ENCODE data around the gene CA10. TPM values are rescaled to one million over a fixed set of nuclear protein-coding genes. Genes with fewer than 3 reads are reported as not detected.

Gene CA10
- total RNA-seq, 2 donors from 2014 or later, result 0.15 to 0.96 TPM

DNA sequence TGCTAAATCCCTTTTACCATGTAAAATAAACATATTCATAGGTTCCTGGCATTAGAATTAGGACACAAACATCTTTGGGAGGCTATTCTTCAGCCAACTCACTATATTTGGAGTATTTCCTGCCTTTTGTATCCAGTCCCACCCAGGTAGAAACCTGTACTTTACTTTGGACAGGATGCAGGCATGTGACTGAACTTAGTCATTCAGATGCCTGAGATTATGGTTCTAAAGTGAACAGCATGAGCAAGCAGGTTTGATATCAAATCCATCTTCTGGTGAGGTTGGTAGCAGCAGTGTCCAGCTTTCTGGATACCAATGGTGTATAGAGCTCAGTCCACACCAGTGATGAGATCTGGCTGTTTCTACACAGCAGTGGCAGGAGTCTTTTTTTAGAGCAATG lies 20.2 kb downstream of the CA10 start:
- DNase-seq (no peak), ATAC-seq (no peak)
- H3K9me3 ChIP-seq (ENCODE audit: control insufficient read depth, low read length, poor library complexity, severe bottlenecking), result peaks cover 2% of the 10 kb centered on the region
- peaks cover 13% of the 10 kb centered on the region for H3K27me3 Mint-ChIP-seq
- no peaks in the 10 kb centered on the region for H3K4me1 Mint-ChIP-seq
- H3K36me3 Mint-ChIP-seq (ENCODE audit: low read depth), result no peaks in the 10 kb centered on the region
- no peak overlapping the region for H3K4me3 Mint-ChIP-seq
- no peak overlapping the region for H3K27ac Mint-ChIP-seq

DNA sequence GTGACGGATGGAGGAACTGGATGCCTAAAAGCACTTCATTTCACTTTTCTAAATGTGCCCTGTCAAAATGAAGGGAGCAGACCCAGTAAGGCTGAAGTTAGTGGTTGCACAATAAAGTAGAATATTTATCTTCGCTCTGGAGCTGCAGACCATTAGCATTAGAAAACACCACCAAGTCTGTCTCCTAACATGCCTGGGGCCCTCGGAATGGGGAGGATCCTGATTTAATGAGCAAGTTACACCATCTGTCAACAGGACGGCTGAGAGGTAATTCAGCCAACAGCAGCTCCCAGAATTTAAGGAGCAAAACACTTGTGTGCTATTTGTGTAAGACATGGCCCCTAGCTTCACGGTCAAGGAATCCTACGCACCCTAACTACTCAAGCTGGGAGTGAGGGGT lies 22.3 kb downstream of the CA10 start:
- Mint-ChIP-seq H3K4me1 (no peaks in the 10 kb centered on the region), H3K36me3 (ENCODE audit: low read depth) (no peaks in the 10 kb centered on the region), H3K27me3 (peaks cover 19% of the 10 kb centered on the region), H3K27ac (no peak overlapping the region), H3K4me3 (no peak overlapping the region)
- peaks cover 2% of the 10 kb centered on the region for H3K9me3 ChIP-seq (ENCODE audit: control insufficient read depth, low read length, poor library complexity, severe bottlenecking)
- DNase-seq (no peak), ATAC-seq (no peak)

DNA sequence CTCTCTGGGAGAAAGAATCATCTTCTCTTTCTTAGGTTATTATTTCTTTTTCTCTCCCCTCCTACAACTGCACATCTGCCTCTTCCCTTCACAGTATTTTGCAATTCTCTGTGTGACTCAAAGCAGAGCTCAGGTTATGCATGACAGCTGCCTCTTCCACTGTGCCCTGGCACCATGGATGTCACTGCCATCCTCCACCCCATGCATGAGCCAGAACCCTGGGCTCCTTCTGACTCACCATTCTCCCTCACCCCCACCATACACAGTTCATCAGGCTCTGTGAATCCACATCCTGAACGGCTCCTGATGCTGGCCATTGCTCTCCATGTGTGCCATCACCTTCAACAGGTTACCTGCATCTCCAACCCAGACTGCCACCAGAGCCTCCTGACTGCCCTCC lies 23.9 kb downstream of the CA10 start:
- H3K4me1 Mint-ChIP-seq, result no peaks in the 10 kb centered on the region
- no peak for ATAC-seq

DNA sequence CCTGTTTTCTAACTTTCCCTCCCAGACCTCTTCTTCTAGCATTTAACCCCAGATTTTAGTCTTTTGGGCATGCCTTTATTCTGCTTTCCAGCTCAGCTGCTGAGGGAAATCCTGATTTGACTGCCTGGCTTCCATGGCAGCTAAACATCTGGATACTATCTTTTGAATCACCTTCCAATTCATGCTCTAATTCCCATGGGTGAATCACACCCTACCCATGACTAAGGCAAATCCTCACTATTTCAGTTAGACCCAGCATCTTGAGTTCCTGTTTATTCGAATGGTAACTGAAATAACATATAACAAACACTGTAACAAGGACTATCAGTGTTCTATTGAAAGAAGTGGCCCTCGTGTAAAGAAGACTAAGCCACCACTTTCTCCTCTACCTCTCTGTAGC lies 29.8 kb downstream of the CA10 start:
- Mint-ChIP-seq H3K4me1 (peaks cover 3% of the 10 kb centered on the region), H3K27me3 (peaks cover 35% of the 10 kb centered on the region), H3K36me3 (ENCODE audit: low read depth) (peaks cover 2% of the 10 kb centered on the region), H3K27ac (no peak overlapping the region), H3K4me3 (no peak overlapping the region)
- H3K9me3 ChIP-seq (ENCODE audit: control insufficient read depth, low read length, poor library complexity, severe bottlenecking), result no peaks in the 10 kb centered on the region
- ATAC-seq, result no peak
- DNase-seq, result no peak

More for the DNA sequence above, 23.9 kb downstream of the CA10 start:
- DNase-seq, result no peak
- Mint-ChIP-seq H3K27me3 (peaks cover 19% of the 10 kb centered on the region), H3K27ac (no peak overlapping the region), H3K4me3 (no peak overlapping the region), H3K36me3 (ENCODE audit: low read depth) (peaks cover under 1% of the 10 kb centered on the region)
- peaks cover 2% of the 10 kb centered on the region for H3K9me3 ChIP-seq (ENCODE audit: control insufficient read depth, low read length, poor library complexity, severe bottlenecking)

DNA sequence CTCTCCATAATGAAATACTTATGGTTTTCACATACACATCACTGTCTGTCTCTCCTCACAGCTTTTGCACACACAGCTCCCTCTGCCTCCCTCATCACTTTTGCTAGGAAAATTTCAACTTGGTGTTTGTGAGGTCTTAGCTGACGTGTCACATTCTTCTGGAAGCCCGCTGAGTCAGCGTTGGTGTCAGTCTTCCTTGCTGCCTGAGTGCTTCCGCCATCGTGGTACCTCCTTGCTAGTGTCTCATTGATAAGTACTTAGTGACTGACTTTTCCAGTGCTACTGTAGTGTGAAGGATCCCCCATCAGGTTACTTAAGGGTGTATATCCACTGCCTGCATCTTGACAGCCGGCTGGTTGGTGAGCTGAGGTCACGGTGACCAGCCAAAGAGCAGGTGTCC lies 33.5 kb downstream of the CA10 start:
- H3K4me1 Mint-ChIP-seq, result peaks cover 3% of the 10 kb centered on the region
- peaks cover 2% of the 10 kb centered on the region for H3K36me3 Mint-ChIP-seq (ENCODE audit: low read depth)
- H3K9me3 ChIP-seq (ENCODE audit: control insufficient read depth, low read length, poor library complexity, severe bottlenecking), result no peaks in the 10 kb centered on the region
- ATAC-seq, result no peak
- DNase-seq, result no peak
- no peak overlapping the region for H3K27ac Mint-ChIP-seq
- H3K27me3 Mint-ChIP-seq, result peaks cover 28% of the 10 kb centered on the region
- no peak overlapping the region for H3K4me3 Mint-ChIP-seq

DNA sequence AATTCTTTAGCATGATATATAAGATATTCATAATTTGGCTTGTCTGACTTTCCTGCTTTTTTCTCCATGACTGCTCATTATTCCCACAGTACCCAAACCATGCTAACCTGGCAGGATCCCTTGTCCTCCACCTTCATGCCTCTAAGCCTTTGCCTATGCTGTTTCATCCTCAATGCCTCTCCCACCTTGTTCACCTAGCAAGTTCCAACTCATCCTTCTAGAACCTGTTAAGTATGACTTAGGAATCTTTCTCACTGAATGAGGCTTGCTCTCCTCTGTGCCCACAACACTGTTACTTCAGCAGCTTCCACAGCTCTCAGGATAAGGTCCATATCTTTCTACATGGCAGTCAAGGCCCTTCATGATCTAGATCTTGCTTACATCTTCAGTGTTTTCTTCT lies 34.0 kb downstream of the CA10 start:
- no peak for DNase-seq
- H3K27me3 Mint-ChIP-seq, result peaks cover 27% of the 10 kb centered on the region
- no peak overlapping the region for H3K27ac Mint-ChIP-seq
- no peak for ATAC-seq
- H3K4me3 Mint-ChIP-seq, result no peak overlapping the region
- no peaks in the 10 kb centered on the region for H3K9me3 ChIP-seq (ENCODE audit: control insufficient read depth, low read length, poor library complexity, severe bottlenecking)
- H3K36me3 Mint-ChIP-seq (ENCODE audit: low read depth), result peaks cover under 1% of the 10 kb centered on the region
- peaks cover 3% of the 10 kb centered on the region for H3K4me1 Mint-ChIP-seq

DNA sequence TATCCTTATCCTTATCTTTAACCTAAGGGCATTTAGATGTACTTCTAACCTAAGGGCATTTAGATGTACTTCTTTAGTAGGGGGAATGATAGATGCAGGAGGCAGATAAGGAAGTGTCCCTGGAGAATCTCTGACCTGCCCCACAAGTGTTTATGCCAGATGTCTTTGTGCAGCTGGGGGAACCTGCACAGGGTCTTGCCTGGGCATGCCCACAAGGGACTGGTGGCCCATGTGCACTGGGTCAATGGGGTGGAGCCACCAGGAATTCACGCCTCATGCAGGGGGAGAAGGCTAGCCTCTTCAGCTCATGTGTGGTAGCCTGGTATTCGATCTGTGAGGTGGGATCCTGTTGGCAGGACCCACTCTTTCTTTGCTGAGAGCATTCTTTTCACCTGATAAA lies 38.0 kb downstream of the CA10 start:
- DNase-seq (no peak), ATAC-seq (no peak)
- H3K36me3 Mint-ChIP-seq (ENCODE audit: low read depth), result no peaks in the 10 kb centered on the region
- H3K4me1 Mint-ChIP-seq, result peaks cover 3% of the 10 kb centered on the region
- H3K4me3 Mint-ChIP-seq, result no peak overlapping the region
- H3K27ac Mint-ChIP-seq, result no peak overlapping the region
- no peaks in the 10 kb centered on the region for H3K9me3 ChIP-seq (ENCODE audit: control insufficient read depth, low read length, poor library complexity, severe bottlenecking)
- H3K27me3 Mint-ChIP-seq, result peaks cover 9% of the 10 kb centered on the region

DNA sequence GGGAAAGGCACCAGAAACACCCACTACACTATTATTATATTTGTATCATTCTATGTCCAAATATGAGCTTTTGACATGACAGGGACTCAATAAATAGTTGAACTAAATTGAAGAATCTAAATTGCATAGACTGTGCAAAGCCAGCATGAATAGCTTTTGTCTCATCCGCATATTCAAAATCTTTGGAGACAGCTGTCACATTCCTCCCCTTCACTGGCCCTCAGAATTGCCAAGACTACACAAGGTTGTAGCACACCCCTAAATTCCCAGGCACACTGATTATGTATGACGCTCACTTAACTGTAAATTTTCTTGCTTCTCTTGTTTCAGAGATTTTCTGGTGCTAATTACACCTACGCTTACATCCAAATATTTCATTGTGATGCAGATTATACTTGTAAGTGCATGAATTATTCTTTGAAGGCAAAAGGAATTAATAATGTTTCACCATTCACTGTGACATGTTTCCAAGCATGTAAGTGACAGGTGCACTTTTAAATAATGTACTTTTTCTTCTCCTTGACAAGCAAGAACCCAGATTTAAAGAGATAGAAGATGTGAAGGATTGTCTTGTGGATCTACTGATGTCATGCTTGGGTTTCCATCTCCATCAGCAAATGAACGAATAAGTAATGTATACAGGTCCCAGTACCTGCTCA lies 47.5 kb downstream of the CA10 start:
- no peaks in the 10 kb centered on the region for H3K36me3 Mint-ChIP-seq (ENCODE audit: low read depth)
- no peak overlapping the region for H3K27ac Mint-ChIP-seq
- ATAC-seq, result no peak
- H3K4me1 Mint-ChIP-seq, result no peaks in the 10 kb centered on the region
- no peaks in the 10 kb centered on the region for H3K9me3 ChIP-seq (ENCODE audit: control insufficient read depth, low read length, poor library complexity, severe bottlenecking)
- no peak for DNase-seq
- peaks cover 47% of the 10 kb centered on the region for H3K27me3 Mint-ChIP-seq
- no peak overlapping the region for H3K4me3 Mint-ChIP-seq

DNA sequence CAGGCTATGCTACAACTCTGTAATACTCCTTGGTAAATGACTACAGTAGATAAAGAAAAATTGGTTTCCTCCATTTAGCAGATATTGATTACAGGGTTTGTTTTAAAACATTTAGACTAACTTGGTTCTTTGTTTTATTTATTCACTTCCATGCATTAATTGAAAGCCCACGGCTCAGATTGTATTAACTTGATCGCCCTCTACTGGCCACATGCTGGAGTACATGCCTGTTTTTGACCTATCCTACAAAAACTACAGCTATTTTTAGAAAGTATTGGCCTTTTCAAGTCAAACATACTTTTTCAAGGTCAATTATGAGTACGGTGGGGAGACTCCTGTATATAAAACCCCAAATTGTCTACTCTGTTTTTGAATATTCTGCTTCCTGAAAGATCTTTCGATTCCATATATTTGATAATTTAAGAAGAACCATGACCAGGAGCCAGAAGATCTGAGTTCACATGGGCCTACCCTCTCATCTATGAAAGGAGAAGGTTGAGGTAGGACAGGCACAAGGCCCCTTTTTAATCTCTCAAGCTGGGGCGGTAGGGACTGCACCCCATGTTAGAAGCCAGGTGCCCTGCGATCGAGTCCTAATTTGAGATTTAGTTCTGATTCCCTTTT lies 51.8 kb downstream of the CA10 start:
- ATAC-seq, result no peak

DNA sequence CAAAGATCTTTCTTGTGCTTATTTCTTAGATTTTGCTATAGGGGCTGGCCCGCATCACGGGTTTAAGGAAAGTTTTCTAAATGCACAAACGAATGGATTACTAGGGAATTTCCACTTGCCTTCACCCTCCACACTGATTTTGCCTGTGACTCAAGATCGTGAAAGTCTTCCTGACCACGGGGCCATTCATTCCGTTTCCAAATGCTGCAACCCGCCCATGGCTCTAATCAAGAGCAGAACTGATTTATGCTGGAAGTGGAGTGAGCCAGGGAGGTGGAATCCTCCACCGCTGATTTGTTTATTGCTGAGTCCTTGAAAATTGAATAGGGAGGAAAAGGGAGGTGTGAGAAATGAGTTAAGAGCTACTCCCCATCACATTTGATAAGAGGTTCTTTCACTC lies 52.4 kb downstream of the CA10 start:
- ATAC-seq (no peak), DNase-seq (no peak)
- Mint-ChIP-seq H3K27ac (no peak overlapping the region), H3K4me3 (no peak overlapping the region), H3K27me3 (peaks cover 65% of the 10 kb centered on the region), H3K4me1 (peaks cover 2% of the 10 kb centered on the region), H3K36me3 (ENCODE audit: low read depth) (no peaks in the 10 kb centered on the region)
- no peaks in the 10 kb centered on the region for H3K9me3 ChIP-seq (ENCODE audit: control insufficient read depth, low read length, poor library complexity, severe bottlenecking)

More for the DNA sequence above, 51.8 kb downstream of the CA10 start:
- no peaks in the 10 kb centered on the region for H3K36me3 Mint-ChIP-seq (ENCODE audit: low read depth)
- H3K4me3 Mint-ChIP-seq, result no peak overlapping the region
- H3K9me3 ChIP-seq (ENCODE audit: control insufficient read depth, low read length, poor library complexity, severe bottlenecking), result no peaks in the 10 kb centered on the region
- peak in 1 of 3 donors; percentile 20 for DNase-seq
- H3K4me1 Mint-ChIP-seq, result peaks cover 2% of the 10 kb centered on the region
- H3K27me3 Mint-ChIP-seq, result peaks cover 68% of the 10 kb centered on the region
- H3K27ac Mint-ChIP-seq, result no peak overlapping the region

DNA sequence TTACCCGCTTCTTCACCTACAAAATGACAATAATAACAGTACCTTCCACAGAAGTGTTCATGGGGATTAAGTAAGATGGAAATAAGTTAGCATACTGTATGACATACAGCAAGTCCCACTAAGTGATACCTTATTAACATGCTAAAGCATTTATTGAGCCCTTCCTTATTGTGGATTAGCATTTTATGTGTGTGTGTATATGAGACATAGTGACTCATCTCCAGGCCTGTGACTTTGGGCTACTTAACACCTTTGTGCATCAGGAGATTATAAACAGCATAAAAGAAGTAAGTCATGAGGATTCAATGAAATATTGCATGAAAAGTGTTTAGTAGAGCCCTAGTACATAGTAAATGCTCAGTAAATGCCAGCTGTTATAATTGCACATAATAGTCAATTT lies 52.9 kb downstream of the CA10 start:
- H3K9me3 ChIP-seq (ENCODE audit: control insufficient read depth, low read length, poor library complexity, severe bottlenecking), result no peaks in the 10 kb centered on the region
- no peak for ATAC-seq
- no peak overlapping the region for H3K4me3 Mint-ChIP-seq
- peaks cover 2% of the 10 kb centered on the region for H3K4me1 Mint-ChIP-seq
- DNase-seq, result no peak
- H3K27me3 Mint-ChIP-seq, result peaks cover 60% of the 10 kb centered on the region
- no peak overlapping the region for H3K27ac Mint-ChIP-seq
- H3K36me3 Mint-ChIP-seq (ENCODE audit: low read depth), result no peaks in the 10 kb centered on the region

DNA sequence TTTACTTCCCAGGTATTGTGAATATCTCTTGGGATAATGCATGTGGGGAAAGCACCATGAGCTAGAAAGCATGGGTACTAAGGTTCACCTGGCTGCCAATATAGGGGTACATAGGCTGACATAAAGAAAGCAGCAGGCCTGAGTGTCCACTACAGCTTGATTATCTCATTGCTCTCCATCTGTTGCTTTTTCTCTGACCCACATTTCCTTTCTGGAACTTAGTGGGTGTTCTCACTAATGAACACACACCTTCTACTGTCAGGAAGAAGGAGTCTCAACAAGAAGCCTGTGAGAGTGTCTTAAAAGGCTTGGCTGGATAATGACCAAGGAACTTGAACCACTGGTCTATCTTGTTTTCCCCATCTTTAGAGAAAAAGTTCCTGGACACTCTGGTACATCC lies 62.5 kb downstream of the CA10 start:
- DNase-seq (no peak), ATAC-seq (no peak)
- H3K9me3 ChIP-seq (ENCODE audit: control insufficient read depth, low read length, poor library complexity, severe bottlenecking), result no peaks in the 10 kb centered on the region
- Mint-ChIP-seq H3K4me3 (no peak overlapping the region), H3K27me3 (peaks cover 19% of the 10 kb centered on the region), H3K4me1 (no peaks in the 10 kb centered on the region), H3K36me3 (ENCODE audit: low read depth) (no peaks in the 10 kb centered on the region), H3K27ac (no peak overlapping the region)

DNA sequence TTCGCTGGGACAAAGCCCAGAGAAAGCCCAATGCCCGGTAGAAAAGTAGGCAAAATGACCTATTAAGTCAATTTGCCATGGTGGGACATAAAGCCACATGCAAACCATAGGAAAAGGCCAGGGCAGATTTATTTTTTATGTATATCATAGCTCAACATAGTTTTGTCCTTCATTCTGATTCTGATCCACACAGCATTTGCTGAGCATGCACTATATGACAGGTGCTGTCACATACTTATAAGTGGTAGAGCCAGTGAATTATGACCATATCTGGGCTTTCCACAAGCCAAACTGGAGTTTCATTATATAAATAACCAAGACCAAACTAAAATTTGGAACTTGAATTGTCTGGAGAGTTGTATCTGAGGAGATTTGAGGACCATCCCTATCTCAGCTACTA lies 74.3 kb downstream of the CA10 start:
- Mint-ChIP-seq H3K4me1 (no peaks in the 10 kb centered on the region), H3K36me3 (ENCODE audit: low read depth) (no peaks in the 10 kb centered on the region), H3K4me3 (no peak overlapping the region), H3K27ac (no peak overlapping the region), H3K27me3 (peaks cover 14% of the 10 kb centered on the region)
- no peaks in the 10 kb centered on the region for H3K9me3 ChIP-seq (ENCODE audit: control insufficient read depth, low read length, poor library complexity, severe bottlenecking)
- DNase-seq (no peak), ATAC-seq (no peak)

DNA sequence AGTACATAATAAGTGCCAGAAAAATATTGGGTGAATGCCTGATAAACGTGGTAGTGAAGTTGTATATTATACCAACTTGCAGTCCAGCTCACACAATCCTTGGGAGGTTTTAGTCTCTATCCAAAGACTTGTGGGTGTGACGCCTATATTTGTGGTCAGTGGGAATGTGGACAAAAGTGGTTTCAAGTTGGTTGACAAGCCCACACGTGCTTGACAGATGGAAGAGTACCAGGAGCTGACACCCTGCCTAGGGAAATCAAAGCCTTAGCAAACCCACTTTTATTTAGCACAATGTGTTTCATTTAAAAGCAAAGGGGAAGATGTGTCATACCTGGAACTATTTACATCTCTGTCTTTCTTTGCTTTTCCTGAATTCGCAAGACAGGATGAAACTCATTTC lies 79.0 kb downstream of the CA10 start:
- H3K27ac Mint-ChIP-seq, result no peak overlapping the region
- no peaks in the 10 kb centered on the region for H3K9me3 ChIP-seq (ENCODE audit: control insufficient read depth, low read length, poor library complexity, severe bottlenecking)
- H3K36me3 Mint-ChIP-seq (ENCODE audit: low read depth), result no peaks in the 10 kb centered on the region
- no peak overlapping the region for H3K4me3 Mint-ChIP-seq
- ATAC-seq, result no peak
- peaks cover 15% of the 10 kb centered on the region for H3K27me3 Mint-ChIP-seq
- DNase-seq, result no peak
- H3K4me1 Mint-ChIP-seq, result no peaks in the 10 kb centered on the region

Data from T-helper 17 cell (primary cell).